Loucy (cell line): Measurements from ENCODE around the gene ERCC6L2.

Experiments used
- H2AFZ ChIP-seq: fragments of 200-600 bp; sonication (generic); 2 replicates; pipeline ENCODE4 v1.6.0; 2016; ENCODE audit warnings: antibody characterized with exemption, mild to moderate bottlenecking, low read length, moderate library complexity
- H3F3A ChIP-seq: fragments of 200-600 bp; 2 replicates; pipeline ENCODE4 v1.6.0; 2016; ENCODE audit warnings: antibody characterized with exemption, low read depth, mild to moderate bottlenecking
- H3K27me3 ChIP-seq: fragments of 200-600 bp; sonication (generic); 2 replicates; pipeline ENCODE4 v1.6.1; 2014; ENCODE audit warnings: low read length, mild to moderate bottlenecking; ENCODE audit not compliant: insufficient read depth, poor library complexity, severe bottlenecking
- H3K36me3 ChIP-seq: fragments of 200-600 bp; sonication (generic); 2 replicates; pipeline ENCODE4 v1.6.1; 2016; ENCODE audit warnings: low read length; ENCODE audit not compliant: insufficient read depth
- H3K4me1 ChIP-seq: fragments of 200-600 bp; sonication (generic); 2 replicates; pipeline ENCODE4 v1.5.1; 2014; ENCODE audit warnings: low read length, mild to moderate bottlenecking; ENCODE audit not compliant: insufficient read depth, poor library complexity, severe bottlenecking
- H3K4me2 ChIP-seq: fragments of 200-600 bp; sonication (generic); 2 replicates; pipeline ENCODE4 v1.6.0; 2014; ENCODE audit warnings: antibody characterized with exemption, low read length, low read depth, mild to moderate bottlenecking; ENCODE audit not compliant: poor library complexity, severe bottlenecking
- H3K4me3 ChIP-seq: fragments of 200-600 bp; sonication (generic); 2 replicates; pipeline ENCODE4 v1.5.1; 2014; ENCODE audit warnings: low read length, mild to moderate bottlenecking, mixed read lengths; ENCODE audit not compliant: poor library complexity, severe bottlenecking
- H3K79me2 ChIP-seq: fragments of 200-600 bp; sonication (generic); 2 replicates; pipeline ENCODE4 v1.6.1; 2014; ENCODE audit warnings: low read length; ENCODE audit not compliant: insufficient read depth
- H3K9ac ChIP-seq: fragments of 200-600 bp; sonication (generic); 2 replicates; pipeline ENCODE4 v1.6.0; 2014; ENCODE audit warnings: mild to moderate bottlenecking, low read depth, low read length, moderate library complexity; ENCODE audit not compliant: poor library complexity, severe bottlenecking
- H3K9me2 ChIP-seq: fragments of 200-600 bp; sonication (generic); replicated peaks from 2 replicates; pipeline ENCODE4 v1.6.1; 2016; ENCODE audit warnings: low read depth, low read length, mixed read lengths
- H3K9me3 ChIP-seq: fragments of 200-600 bp; sonication (generic); 2 replicates; pipeline ENCODE4 v1.6.1; 2014; ENCODE audit warnings: mild to moderate bottlenecking, antibody characterized with exemption, low read length, low read depth; ENCODE audit not compliant: insufficient read depth
- H4K20me1 ChIP-seq: fragments of 200-600 bp; sonication (generic); 2 replicates; pipeline ENCODE4 v1.6.0; 2014; ENCODE audit warnings: antibody characterized with exemption, low read length, mild to moderate bottlenecking; ENCODE audit not compliant: insufficient read depth, poor library complexity, severe bottlenecking
- EZH2phosphoT487 ChIP-seq: fragments of 200-600 bp; IDR thresholded peaks from 2 replicates; pipeline ENCODE4 v1.6.1; 2018; ENCODE audit warnings: antibody characterized with exemption, mild to moderate bottlenecking, moderate library complexity, borderline replicate concordance
- TF ChIP-seq, protein P1 (sequence below): fragments of 200-600 bp; sonication (generic); conservative IDR thresholded peaks from 2 replicates; pipeline ENCODE4 v1.5.1; 2014; ENCODE audit warnings: mild to moderate bottlenecking, antibody characterized with exemption, low read length

Gene ERCC6L2

DNA sequence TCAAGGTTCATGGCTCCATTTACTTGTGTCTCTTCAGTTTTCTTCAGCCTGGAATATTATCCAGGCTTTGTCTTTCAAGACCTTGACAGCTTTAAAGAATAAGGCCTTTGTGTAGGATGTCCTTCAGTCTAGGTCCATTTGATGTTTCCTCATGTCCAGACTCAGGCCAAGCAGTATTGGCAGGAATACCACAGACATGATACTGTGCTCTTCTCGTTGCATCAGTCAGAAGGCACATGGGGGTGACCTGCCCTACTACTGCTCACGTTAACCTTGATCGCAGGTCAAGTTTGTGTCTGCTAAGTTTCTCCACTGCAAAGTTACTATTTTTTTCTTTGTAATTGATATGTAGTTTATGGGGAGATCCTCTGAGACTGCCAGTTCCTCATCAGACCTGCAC, 88.2 kb downstream of the ERCC6L2 start:
- TF ChIP-seq, protein P1, sequence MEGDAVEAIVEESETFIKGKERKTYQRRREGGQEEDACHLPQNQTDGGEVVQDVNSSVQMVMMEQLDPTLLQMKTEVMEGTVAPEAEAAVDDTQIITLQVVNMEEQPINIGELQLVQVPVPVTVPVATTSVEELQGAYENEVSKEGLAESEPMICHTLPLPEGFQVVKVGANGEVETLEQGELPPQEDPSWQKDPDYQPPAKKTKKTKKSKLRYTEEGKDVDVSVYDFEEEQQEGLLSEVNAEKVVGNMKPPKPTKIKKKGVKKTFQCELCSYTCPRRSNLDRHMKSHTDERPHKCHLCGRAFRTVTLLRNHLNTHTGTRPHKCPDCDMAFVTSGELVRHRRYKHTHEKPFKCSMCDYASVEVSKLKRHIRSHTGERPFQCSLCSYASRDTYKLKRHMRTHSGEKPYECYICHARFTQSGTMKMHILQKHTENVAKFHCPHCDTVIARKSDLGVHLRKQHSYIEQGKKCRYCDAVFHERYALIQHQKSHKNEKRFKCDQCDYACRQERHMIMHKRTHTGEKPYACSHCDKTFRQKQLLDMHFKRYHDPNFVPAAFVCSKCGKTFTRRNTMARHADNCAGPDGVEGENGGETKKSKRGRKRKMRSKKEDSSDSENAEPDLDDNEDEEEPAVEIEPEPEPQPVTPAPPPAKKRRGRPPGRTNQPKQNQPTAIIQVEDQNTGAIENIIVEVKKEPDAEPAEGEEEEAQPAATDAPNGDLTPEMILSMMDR, result no peak
- no peak for TF ChIP-seq EZH2phosphoT487
- H3K4me3 ChIP-seq, result no peak overlapping the region
- H3K4me1 ChIP-seq, result no peaks in the 10 kb centered on the region
- no peaks in the 10 kb centered on the region for H3F3A ChIP-seq
- no peaks in the 10 kb centered on the region for H3K27me3 ChIP-seq
- H3K79me2 ChIP-seq, result no peaks in the 10 kb centered on the region
- no peak overlapping the region for H3K4me2 ChIP-seq
- no peaks in the 10 kb centered on the region for H4K20me1 ChIP-seq
- H3K9ac ChIP-seq, result no peak overlapping the region
- no peaks in the 10 kb centered on the region for H3K9me2 ChIP-seq
- no peak overlapping the region for H2AFZ ChIP-seq
- H3K9me3 ChIP-seq, result 0 out of 2 replicates have a peak, but pooled peaks cover 4% of the 10 kb centered on the region
- peaks cover 6% of the 10 kb centered on the region; the same call in 1 of the 2 replicates for H3K36me3 ChIP-seq

DNA sequence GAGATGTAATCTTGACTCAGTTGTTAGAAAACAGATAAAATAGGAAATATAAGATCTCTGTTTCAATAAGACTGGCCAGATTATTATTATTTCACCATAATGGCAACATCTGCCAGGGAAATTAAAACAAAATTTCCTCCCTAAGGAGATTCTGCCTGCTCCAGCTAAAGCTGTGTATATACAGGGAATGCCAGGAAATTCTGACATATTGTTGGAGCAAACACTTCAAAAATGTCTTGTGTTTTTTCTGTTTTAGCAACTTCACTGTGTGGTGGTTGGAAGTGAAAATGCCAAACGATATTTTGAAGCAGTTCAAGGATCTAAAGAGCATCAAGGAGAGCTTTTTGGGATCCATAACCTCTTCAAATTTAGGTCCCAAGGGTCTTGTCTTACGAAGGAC, 90.8 kb downstream of the ERCC6L2 start:
- Histone ChIP-seq H3K9ac (no peak overlapping the region), H3F3A (no peaks in the 10 kb centered on the region), H3K27me3 (no peaks in the 10 kb centered on the region), H3K9me3 (no peaks in the 10 kb centered on the region), H3K9me2 (no peaks in the 10 kb centered on the region), H3K4me3 (no peak overlapping the region), H3K36me3 (peaks cover 6% of the 10 kb centered on the region; the same call in 1 of the 2 replicates), H3K4me2 (no peak overlapping the region), H4K20me1 (no peaks in the 10 kb centered on the region), H3K79me2 (no peaks in the 10 kb centered on the region), H3K4me1 (no peaks in the 10 kb centered on the region), H2AFZ (no peak overlapping the region)
- TF ChIP-seq, protein P1, result no peak
- no peak for TF ChIP-seq EZH2phosphoT487

DNA sequence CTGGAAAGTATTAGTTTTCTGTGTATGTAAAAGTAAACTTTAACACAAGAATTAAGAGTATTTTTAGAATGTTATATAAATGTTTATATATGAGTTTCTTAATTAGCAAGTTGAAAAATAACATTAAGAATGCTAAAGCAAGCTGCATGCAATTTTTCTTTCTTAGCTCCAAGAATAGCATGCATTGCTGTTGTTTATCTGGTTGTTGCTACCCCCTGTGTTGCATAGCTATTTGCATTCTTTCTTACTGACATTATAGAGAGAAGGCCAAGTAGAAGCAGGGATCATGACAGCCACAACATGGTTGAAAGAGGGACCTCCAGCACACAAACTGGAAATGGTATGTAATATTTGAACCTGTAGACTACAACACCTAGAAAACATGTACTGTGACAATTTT, 94.8 kb downstream of the ERCC6L2 start:
- Histone ChIP-seq H3F3A (no peaks in the 10 kb centered on the region), H3K36me3 (peaks cover 33% of the 10 kb centered on the region; the same call in 1 of the 2 replicates), H3K79me2 (no peaks in the 10 kb centered on the region), H2AFZ (no peak overlapping the region), H3K4me2 (no peak overlapping the region), H3K4me3 (no peak overlapping the region), H3K4me1 (no peaks in the 10 kb centered on the region), H3K9ac (no peak overlapping the region), H3K9me2 (no peaks in the 10 kb centered on the region), H3K9me3 (no peaks in the 10 kb centered on the region), H3K27me3 (no peaks in the 10 kb centered on the region), H4K20me1 (no peaks in the 10 kb centered on the region)
- TF ChIP-seq EZH2phosphoT487, result no peak
- TF ChIP-seq, protein P1, result no peak
